Trophoblast cell (in vitro differentiated cells and primary cell): Measurements from ENCODE around the gene UBE2I.
"Not testable (repeated sequence)": the region's sequence is repeated elsewhere in the genome, so short reads cannot be mapped to it uniquely, and the experiment has no call there.

Experiments
- DNase-seq, 2 donors: peaks; one replicate each; pipeline ENCODE4 v3.0.0-alpha.2; 2016
- H2AFZ ChIP-seq: 2 replicates; pipeline ENCODE4 v1.6.1; 2013; ENCODE audit warnings: low read length, moderate library complexity, mild to moderate bottlenecking; ENCODE audit not compliant: insufficient read depth, poor library complexity
- H2AK5ac ChIP-seq: 2 replicates; pipeline ENCODE4 v1.6.1; 2013; ENCODE audit warnings: mild to moderate bottlenecking, low read length
- H2BK120ac ChIP-seq: 2 replicates; pipeline ENCODE4 v1.6.1; 2013; ENCODE audit warnings: low read length, mild to moderate bottlenecking, moderate library complexity; ENCODE audit not compliant: insufficient read depth, poor library complexity
- H2BK12ac ChIP-seq: 2 replicates; pipeline ENCODE4 v1.6.1; 2013; ENCODE audit warnings: mild to moderate bottlenecking, low read length, moderate library complexity
- H2BK5ac ChIP-seq: 2 replicates; pipeline ENCODE4 v1.6.1; 2013; ENCODE audit warnings: low read length, low read depth, moderate library complexity, mild to moderate bottlenecking; ENCODE audit not compliant: poor library complexity
- H3K14ac ChIP-seq: 2 replicates; pipeline ENCODE4 v1.6.1; 2013; ENCODE audit warnings: mild to moderate bottlenecking, low read length
- H3K18ac ChIP-seq: 2 replicates; pipeline ENCODE4 v1.6.1; 2013; ENCODE audit warnings: mild to moderate bottlenecking, low read length
- H3K23ac ChIP-seq: 2 replicates; pipeline ENCODE4 v1.6.1; 2013; ENCODE audit warnings: low read length
- H3K27ac ChIP-seq: 2 replicates; pipeline ENCODE4 v1.5.1; 2013; ENCODE audit warnings: low read depth, mild to moderate bottlenecking, inconsistent platforms, low read length, moderate library complexity
- H3K27me3 ChIP-seq: 2 replicates; pipeline ENCODE4 v1.6.1; 2013; ENCODE audit warnings: inconsistent platforms, mild to moderate bottlenecking, low read length, moderate library complexity; ENCODE audit not compliant: insufficient read depth
- H3K36me3 ChIP-seq, 2 experiments: 1 replicate in 1 of 2; 2 replicates in 1 of 2; pipeline ENCODE4 v1.6.1; 2013; ENCODE audit warnings: low read length in 2 of 2, mild to moderate bottlenecking in 2 of 2, moderate library complexity in 1 of 2; ENCODE audit not compliant: insufficient read depth in 2 of 2, control insufficient read depth in 1 of 2
- H3K4ac ChIP-seq: 2 replicates; pipeline ENCODE4 v1.6.1; 2013; ENCODE audit warnings: low read depth, mild to moderate bottlenecking, low read length, moderate library complexity
- H3K4me1 ChIP-seq, 2 experiments: 1 replicate in 1 of 2; 2 replicates in 1 of 2; pipeline ENCODE4 v1.6.1; 2013; ENCODE audit warnings: low read length in 2 of 2, mild to moderate bottlenecking in 2 of 2, moderate library complexity in 1 of 2; ENCODE audit not compliant: insufficient read depth in 2 of 2, control insufficient read depth in 1 of 2
- H3K4me2 ChIP-seq: 2 replicates; pipeline ENCODE4 v1.6.1; 2013; ENCODE audit warnings: inconsistent platforms, mild to moderate bottlenecking, low read length, moderate library complexity
- H3K4me3 ChIP-seq: 2 replicates; pipeline ENCODE4 v1.5.1; 2013; ENCODE audit warnings: mild to moderate bottlenecking, low read depth, low read length, inconsistent platforms
- H3K79me1 ChIP-seq: one replicate; pipeline ENCODE4 v1.6.1; 2013; ENCODE audit warnings: low read length
- H3K79me2 ChIP-seq: 2 replicates; pipeline ENCODE4 v1.6.1; 2013; ENCODE audit warnings: low read length, mild to moderate bottlenecking; ENCODE audit not compliant: control insufficient read depth, insufficient read depth, poor library complexity
- H3K9ac ChIP-seq: 2 replicates; pipeline ENCODE4 v1.6.1; 2013; ENCODE audit warnings: mild to moderate bottlenecking, low read length
- H3K9me3 ChIP-seq: 2 replicates; pipeline ENCODE4 v1.6.1; 2013; ENCODE audit warnings: low read depth, mild to moderate bottlenecking, control low read depth, inconsistent platforms, low read length; ENCODE audit not compliant: insufficient read depth
- H4K12ac ChIP-seq: 2 replicates; pipeline ENCODE4 v1.6.1; 2013; ENCODE audit warnings: low read depth, mild to moderate bottlenecking, low read length, moderate library complexity
- H4K8ac ChIP-seq: 2 replicates; pipeline ENCODE4 v1.6.1; 2013; ENCODE audit warnings: low read depth, mild to moderate bottlenecking, low read length, moderate library complexity
- H4K91ac ChIP-seq: one replicate; pipeline ENCODE4 v1.6.1; 2013; ENCODE audit warnings: low read depth, mild to moderate bottlenecking, low read length, moderate library complexity
- WGBS: extraction: QIAGEN DNeasy Blood & Tissue Kit; methylation state at CpG from one replicate; pipeline ENCODE4 v1.1.7; 2013; ENCODE audit warnings: missing lambda C conversion rate; ENCODE audit not compliant: insufficient read length, insufficient coverage; ENCODE audit errors: extremely low coverage; 5-methylcytosine and 5-hydroxymethylcytosine counted together

The UBE2I gene

DNA sequence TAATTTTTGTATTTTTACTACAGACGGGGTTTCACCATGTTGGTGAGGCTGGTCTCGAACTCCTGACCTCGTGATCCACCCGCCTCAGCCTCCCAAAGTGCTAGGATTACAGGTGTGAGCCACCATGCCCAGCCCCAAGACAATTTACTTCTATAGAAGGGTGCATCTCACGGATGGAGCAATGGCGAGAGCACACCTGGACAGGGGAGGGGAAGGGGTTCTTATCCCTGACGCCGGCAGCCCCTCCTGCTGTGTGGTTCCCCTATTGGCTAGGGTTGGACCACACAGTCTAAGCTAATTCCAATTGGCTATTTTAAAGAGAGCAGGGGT is 12.8 kb upstream of the UBE2I start:
- not testable (repeated sequence) for H3K4me3 ChIP-seq, H3K14ac ChIP-seq, H2BK12ac ChIP-seq, H2AK5ac ChIP-seq, H2BK5ac ChIP-seq, H3K23ac ChIP-seq, H3K9ac ChIP-seq, H3K36me3 ChIP-seq, H3K27me3 ChIP-seq, H4K8ac ChIP-seq, H2AFZ ChIP-seq, H2BK120ac ChIP-seq, H3K4me2 ChIP-seq, H3K79me2 ChIP-seq, H3K18ac ChIP-seq, H3K9me3 ChIP-seq, H4K12ac ChIP-seq, H3K27ac ChIP-seq, H4K91ac ChIP-seq, H3K4ac ChIP-seq, DNase-seq
- H3K4me1 ChIP-seq = peaks cover 21 to 26% of the 10 kb centered on the region in 2 experiments
- H3K79me1 ChIP-seq = peaks cover 15% of the 10 kb centered on the region
- no CpG with 5 or more reads among the region's 8 CpGs for WGBS

DNA sequence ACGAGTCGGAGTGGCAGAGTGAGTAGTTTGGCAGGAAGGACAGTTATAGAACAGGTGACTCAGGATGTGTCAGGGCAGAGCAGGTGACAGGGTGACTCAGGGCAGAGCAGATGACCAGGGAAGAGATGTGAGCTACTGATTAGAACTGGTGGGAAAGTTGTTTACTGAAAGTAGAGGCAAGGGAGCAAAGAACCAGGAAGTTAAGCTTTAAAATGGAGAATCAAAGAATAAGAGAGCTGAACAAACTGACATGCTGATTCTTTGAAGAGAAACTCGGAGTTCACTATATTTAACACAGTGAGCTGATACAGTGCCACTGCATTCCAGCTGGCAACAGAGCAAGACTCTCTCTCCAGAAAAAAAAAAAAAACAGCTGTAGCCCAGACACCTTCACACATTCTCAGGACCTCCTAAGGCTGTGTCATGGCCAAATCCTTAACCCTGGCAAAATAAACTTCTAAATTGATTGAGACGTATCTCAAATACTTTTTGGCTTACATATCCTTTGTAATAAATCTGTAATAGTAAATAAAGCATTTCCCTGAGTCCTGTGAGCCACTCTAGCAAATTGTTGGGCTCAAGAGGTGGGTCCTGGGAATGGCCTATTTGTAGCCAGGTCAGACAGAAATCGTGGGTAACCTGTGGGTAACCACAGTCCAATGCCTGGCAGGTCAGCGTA is 12.3 kb upstream of the UBE2I start:
- Histone ChIP-seq H3K18ac (peak overlapping the region; percentile 44), H3K79me2 (peaks cover 3% of the 10 kb centered on the region), H3K14ac (peak overlapping the region; percentile 58), H3K23ac (no peak overlapping the region), H3K4ac (peak overlapping the region; percentile 63), H2AK5ac (no peak overlapping the region), H3K4me3 (no peak overlapping the region), H3K9me3 (no peaks in the 10 kb centered on the region), H2BK12ac (no peak overlapping the region), H3K27me3 (no peaks in the 10 kb centered on the region), H4K12ac (no peak overlapping the region), H4K91ac (peak overlapping the region; percentile 90), H4K8ac (no peak overlapping the region), H3K36me3 (no peaks in the 10 kb centered on the region), H3K79me1 (peaks cover 15% of the 10 kb centered on the region), H3K9ac (no peak overlapping the region), H2BK120ac (peak overlapping the region; percentile 71), H3K27ac (peak overlapping the region; percentile 21), H3K4me1 (peaks cover 21 to 26% of the 10 kb centered on the region in 2 experiments), H3K4me2 (no peak overlapping the region), H2BK5ac (peak overlapping the region; percentile 52), H2AFZ (no peak overlapping the region)
- WGBS = no CpG with 5 or more reads among the region's 6 CpGs
- DNase-seq = peak; percentile 81 to 85

DNA sequence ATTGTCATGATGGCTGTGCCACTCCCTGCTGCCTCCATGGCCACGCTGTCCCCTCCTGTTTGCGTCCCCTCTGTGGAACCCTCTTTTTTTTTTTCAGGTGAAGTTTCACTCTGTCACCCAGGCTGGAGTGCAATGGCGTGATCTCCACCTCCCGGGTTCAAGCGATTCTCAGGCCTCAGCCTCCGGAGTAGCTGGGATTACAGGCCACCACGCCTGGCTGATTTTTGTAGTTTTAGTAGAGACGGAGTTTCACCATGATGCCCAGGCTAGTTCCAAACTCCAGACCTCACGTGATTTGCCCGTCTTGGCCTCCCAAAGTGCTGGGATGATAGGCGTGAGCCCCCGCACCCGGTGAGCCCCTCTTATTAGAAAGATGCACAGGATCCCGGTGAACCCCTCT is 11.0 kb upstream of the UBE2I start:
- Histone ChIP-seq H3K79me2 (peaks cover 3% of the 10 kb centered on the region), H3K36me3 (no peaks in the 10 kb centered on the region), H3K18ac (no peak overlapping the region), H3K23ac (no peak overlapping the region), H3K79me1 (peaks cover 15% of the 10 kb centered on the region), H3K27ac (no peak overlapping the region), H3K9ac (no peak overlapping the region), H2BK5ac (no peak overlapping the region), H4K12ac (no peak overlapping the region), H4K91ac (peak overlapping the region; percentile 22), H3K4me1 (peaks cover 17 to 24% of the 10 kb centered on the region in 2 experiments), H3K4ac (no peak overlapping the region), H3K4me3 (no peak overlapping the region), H3K4me2 (no peak overlapping the region), H2BK12ac (no peak overlapping the region), H2BK120ac (no peak overlapping the region), H4K8ac (no peak overlapping the region), H2AFZ (no peak overlapping the region), H3K27me3 (no peaks in the 10 kb centered on the region), H3K9me3 (peaks cover 1% of the 10 kb centered on the region), H2AK5ac (no peak overlapping the region), H3K14ac (no peak overlapping the region)
- no CpG with 5 or more reads among the region's 14 CpGs for WGBS
- no peak for DNase-seq

DNA sequence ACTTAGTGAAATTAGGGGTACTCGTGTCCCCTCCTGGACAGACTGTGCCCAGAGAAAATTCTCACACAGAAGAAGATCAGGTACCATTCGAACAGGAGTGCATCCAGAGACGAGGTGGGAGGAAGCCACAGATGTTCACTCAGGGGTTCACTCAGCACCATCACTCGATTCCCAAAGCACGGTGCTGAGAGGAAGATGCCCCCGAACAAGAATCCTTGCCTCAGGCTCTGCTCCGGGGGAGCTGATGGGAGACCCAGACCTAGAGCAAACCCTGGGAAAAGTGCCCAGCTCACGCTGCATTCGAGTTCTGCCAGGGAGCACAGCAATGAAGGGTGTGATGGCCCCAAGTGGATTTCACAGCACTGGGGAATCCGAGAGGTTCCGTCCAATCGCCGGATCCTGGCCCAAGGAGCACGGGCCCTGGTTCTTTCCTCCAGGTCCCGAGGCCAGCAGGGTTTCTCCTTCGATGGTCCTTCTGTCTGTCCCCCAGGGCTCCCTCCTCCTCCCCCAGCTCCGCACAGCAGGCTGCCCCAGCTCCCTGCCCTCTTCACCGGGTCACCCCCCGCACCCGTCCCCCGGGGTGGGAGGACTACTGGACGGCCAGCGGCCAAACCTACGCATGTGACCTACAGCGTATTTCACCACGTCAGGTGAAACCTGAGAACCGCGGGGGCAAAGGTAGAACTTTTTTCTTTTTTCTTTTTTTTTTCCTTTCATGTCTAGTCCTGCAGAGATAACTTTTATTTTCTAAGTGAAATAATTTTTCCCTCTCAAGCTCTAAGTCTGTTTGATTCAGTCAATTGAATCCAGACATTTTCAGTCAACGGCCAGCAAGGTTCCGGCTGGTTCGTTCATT is 10.2 kb upstream of the UBE2I start:
- Histone ChIP-seq H3K14ac (no peak overlapping the region), H2BK5ac (peak overlapping the region; percentile 19), H2BK120ac (peak overlapping the region; percentile 0), H3K27ac (no peak overlapping the region), H3K27me3 (no peaks in the 10 kb centered on the region), H2AFZ (no peak overlapping the region), H3K4ac (peak overlapping the region; percentile 17), H4K8ac (peak overlapping the region; percentile 1), H3K4me2 (no peak overlapping the region), H3K4me1 (peaks cover 14 to 20% of the 10 kb centered on the region in 2 experiments), H3K79me2 (peaks cover 3% of the 10 kb centered on the region), H3K9ac (no peak overlapping the region), H3K23ac (no peak overlapping the region), H3K36me3 (no peaks in the 10 kb centered on the region), H3K18ac (peak overlapping the region; percentile 20), H3K9me3 (peaks cover 1% of the 10 kb centered on the region), H4K91ac (peak overlapping the region; percentile 53), H2BK12ac (peak overlapping the region; percentile 23), H3K79me1 (peaks cover 13% of the 10 kb centered on the region), H4K12ac (no peak overlapping the region), H3K4me3 (no peak overlapping the region), H2AK5ac (no peak overlapping the region)
- DNase-seq = peak; percentile 63 to 68
- WGBS = no CpG with 5 or more reads among the region's 31 CpGs
